Activated naive CD8-positive, alpha-beta T cell (primary cell): ENCODE measurements around the gene GREM1.

Source experiments
- H3K27ac Mint-ChIP-seq: one replicate; pipeline ENCODE4 v1.8.0; 2021; ENCODE audit warnings: mixed read lengths
- H3K27me3 Mint-ChIP-seq: one replicate; pipeline ENCODE4 v1.8.0; 2021; ENCODE audit warnings: mixed read lengths
- H3K36me3 Mint-ChIP-seq: one replicate; pipeline ENCODE4 v1.8.0; 2021; ENCODE audit warnings: mixed read lengths
- H3K4me1 Mint-ChIP-seq: one replicate; pipeline ENCODE4 v1.8.0; 2021; ENCODE audit warnings: low read depth, mixed read lengths
- H3K4me3 Mint-ChIP-seq: one replicate; pipeline ENCODE4 v1.8.0; 2021; ENCODE audit warnings: mild to moderate bottlenecking, mixed read lengths
- H3K9me3 Mint-ChIP-seq: one replicate; pipeline ENCODE4 v1.8.0; 2021; ENCODE audit warnings: low read depth, mixed read lengths

The GREM1 gene

DNA sequence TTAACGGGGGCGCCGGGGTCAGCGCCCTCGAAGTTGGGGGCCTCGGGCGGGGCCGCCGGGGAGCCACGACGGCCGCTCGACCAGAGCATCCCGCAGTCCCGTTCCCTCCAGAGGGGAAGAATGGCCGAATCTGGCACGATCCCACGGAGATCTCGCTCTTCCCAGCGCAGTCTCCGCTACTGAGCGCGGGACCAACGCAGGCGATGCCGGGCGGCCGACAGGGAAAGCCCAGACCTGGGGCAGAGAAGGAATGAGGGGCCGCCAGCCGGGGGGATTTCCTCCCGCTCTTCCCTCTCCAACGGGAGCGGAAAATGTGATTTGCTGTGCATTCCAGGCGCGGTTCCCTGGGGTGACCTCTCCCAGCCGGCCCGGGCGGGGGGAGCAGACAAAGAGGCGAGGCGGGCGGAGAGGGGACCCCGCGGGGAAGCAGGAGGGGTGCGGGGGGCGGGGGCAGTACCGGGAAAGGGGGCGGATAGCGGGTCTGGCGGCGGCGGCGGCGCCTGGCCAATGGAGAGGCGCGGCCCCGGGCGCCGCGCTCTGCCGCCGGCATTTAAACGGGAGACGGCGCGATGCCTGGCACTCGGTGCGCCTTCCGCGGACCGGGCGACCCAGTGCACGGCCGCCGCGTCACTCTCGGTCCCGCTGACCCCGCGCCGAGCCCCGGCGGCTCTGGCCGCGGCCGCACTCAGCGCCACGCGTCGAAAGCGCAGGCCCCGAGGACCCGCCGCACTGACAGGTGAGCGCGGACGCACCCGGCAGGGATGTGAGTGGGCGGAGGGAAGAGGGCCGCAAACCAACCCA is at the start of gene GREM1:
TSS of gene GREM1 (plus strand) at position 579 of the 801 bp plus-strand sequence. CDS start 12,687 bp downstream, outside the sequence.
- peaks cover 43% of the 10 kb centered on the region for H3K27me3 Mint-ChIP-seq
- H3K4me3 Mint-ChIP-seq: peak within 1 kb of the TSS; percentile 44
- peaks cover 18% of the 10 kb centered on the region for H3K4me1 Mint-ChIP-seq
- no peaks in the 10 kb centered on the region for H3K9me3 Mint-ChIP-seq
- no peak within 1 kb of the TSS for H3K27ac Mint-ChIP-seq
- H3K36me3 Mint-ChIP-seq: no peaks in the 10 kb centered on the region

DNA sequence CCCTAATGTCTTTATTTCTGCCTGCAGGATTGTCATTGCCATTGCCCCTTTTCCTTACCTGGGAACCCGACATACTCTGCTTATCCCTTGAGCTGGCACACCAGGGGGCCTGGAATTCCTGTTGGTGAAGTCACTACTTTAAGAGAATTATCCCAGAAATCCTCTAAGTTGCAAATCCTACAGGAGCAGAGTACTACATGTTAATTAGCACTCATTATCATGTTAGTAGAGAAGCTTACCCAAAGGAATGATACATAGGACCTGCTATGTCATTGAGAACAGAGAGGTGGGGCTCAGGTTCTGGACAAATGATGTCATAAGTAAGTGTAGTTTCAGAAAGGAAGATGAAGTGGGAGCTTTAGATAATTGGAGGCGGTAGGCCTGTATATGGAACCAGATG is 48.9 kb upstream of the GREM1 start:
- Mint-ChIP-seq H3K27me3 (no peaks in the 10 kb centered on the region), H3K27ac (no peak overlapping the region), H3K4me3 (no peak overlapping the region), H3K36me3 (no peaks in the 10 kb centered on the region), H3K4me1 (no peaks in the 10 kb centered on the region), H3K9me3 (no peaks in the 10 kb centered on the region)

DNA sequence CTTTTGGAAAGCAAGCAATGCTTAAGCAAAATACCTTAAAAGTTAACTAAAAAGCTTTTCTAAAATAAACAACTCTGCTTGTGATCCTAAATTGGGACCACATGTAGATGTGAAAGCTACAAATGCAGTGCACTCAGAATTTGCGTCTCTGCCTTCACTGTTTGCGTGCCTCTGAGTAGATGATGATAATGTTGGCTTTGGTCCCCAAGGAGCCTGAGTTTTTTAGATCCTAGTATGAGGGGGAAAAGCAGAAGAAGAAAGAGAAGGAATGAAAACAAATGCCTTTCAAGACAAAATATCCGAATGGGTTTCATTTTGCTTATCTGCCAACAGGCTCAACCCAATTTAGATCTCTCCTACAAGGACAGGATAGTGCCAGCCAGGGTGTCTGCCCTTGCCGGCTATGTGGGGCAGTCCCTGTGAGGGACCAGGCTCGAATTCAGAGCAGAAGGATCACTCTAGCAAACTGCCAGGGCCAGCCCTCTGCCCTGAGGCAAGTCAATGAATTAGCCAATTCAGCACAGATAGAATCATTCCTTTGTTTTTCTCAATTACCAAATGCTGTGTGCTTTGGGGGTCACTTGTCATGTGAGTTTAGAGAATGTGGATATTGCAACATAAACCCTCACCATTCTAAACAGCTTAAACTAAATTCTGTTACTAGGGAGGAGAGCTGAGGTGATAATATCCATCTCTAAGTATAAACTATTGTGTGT is 47.8 kb upstream of the GREM1 start:
- Mint-ChIP-seq H3K9me3 (no peaks in the 10 kb centered on the region), H3K4me1 (no peaks in the 10 kb centered on the region), H3K27me3 (no peaks in the 10 kb centered on the region), H3K27ac (no peak overlapping the region), H3K36me3 (no peaks in the 10 kb centered on the region), H3K4me3 (no peak overlapping the region)

DNA sequence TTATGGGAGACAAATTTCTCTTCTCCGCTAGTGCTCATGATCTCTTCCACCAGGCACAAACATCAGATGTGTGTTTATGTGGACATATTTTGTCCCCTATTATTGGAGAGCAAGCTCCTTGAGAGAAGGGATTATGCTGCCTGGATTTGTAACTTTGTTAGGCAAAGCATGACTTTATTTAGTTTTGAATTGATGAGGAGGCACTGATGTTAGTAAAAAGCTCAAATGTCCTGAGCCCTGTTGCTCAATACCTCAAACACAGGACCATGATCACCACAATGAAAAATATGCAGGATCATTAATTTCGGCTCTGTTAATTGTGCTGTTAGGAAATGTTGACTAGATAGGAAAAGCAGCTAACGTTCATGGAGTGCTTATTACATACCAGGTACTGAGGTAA is 47.2 kb upstream of the GREM1 start:
- Mint-ChIP-seq H3K4me3 (no peak overlapping the region), H3K36me3 (no peaks in the 10 kb centered on the region), H3K9me3 (no peaks in the 10 kb centered on the region), H3K4me1 (no peaks in the 10 kb centered on the region), H3K27me3 (no peaks in the 10 kb centered on the region), H3K27ac (no peak overlapping the region)

DNA sequence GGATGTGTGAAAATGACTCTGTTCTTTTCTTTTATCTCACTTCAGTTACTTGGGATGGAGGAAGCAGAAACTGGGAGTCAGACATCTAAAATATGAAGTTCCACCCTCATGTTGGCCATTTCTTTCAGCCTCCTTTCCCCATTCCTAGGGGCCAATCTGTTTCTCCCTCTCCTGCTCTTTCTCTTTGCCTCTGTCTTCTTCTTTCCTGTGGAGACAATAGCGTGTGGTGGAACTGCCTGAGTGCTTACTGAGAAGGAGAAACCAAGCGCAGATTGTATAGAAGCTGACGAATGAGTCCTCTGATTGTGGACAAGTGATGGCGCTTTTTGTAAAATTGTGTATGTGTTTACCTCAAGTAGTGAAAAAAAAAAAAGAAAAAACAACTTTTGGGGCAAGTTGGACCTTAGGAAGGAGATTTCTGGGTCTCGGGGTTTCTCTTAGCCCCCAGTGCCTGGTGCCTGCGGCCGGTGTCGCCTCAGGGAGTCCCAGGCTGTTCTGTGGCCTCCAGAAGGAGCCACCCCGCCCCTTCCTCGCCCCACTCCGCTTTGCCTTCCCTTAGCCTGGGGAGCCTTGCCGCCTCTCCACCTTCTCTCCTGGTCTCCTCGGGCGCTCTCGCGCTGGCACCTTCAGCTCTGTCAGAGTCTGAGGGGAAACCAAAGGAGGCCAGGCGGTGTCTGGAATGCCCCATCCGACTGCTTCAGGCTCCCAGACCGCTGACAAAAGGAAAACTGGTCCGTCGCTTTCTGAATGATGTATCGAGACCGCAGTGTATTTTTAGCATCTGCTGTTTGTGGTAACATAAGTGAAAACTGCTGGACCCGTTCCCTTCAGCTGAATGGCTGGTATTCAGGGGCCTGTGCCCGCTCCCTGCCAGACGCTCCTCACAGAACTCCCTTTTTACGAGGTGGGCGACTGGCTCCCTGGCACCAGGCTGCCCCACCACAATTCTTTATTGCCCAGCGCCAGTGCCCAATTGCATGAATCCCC is 46.2 kb upstream of the GREM1 start:
- H3K4me3 Mint-ChIP-seq: no peak overlapping the region
- no peaks in the 10 kb centered on the region for H3K4me1 Mint-ChIP-seq
- H3K27ac Mint-ChIP-seq: no peak overlapping the region
- no peaks in the 10 kb centered on the region for H3K36me3 Mint-ChIP-seq
- no peaks in the 10 kb centered on the region for H3K27me3 Mint-ChIP-seq
- no peaks in the 10 kb centered on the region for H3K9me3 Mint-ChIP-seq

DNA sequence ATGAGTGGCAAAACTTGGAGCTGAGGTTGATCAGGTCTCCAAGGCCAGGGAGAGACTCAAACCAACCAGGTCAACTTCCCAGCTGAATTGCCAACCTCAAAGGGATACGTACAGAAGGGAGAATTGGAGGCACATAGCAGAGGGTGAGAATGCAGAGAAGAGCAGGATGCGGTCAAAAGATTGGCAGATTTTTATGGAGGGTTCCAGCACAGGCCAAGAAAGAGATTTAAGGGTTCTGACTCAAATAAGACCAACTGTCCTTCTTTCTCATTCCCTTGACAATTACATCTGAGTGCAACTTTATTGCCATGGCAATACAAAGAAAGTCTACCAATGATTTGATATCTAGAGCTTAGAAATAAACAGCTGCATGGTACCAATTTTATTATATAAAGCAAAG is 43.1 kb upstream of the GREM1 start:
- Mint-ChIP-seq H3K27me3 (no peaks in the 10 kb centered on the region), H3K4me3 (no peak overlapping the region), H3K27ac (no peak overlapping the region), H3K36me3 (no peaks in the 10 kb centered on the region), H3K9me3 (no peaks in the 10 kb centered on the region), H3K4me1 (no peaks in the 10 kb centered on the region)

DNA sequence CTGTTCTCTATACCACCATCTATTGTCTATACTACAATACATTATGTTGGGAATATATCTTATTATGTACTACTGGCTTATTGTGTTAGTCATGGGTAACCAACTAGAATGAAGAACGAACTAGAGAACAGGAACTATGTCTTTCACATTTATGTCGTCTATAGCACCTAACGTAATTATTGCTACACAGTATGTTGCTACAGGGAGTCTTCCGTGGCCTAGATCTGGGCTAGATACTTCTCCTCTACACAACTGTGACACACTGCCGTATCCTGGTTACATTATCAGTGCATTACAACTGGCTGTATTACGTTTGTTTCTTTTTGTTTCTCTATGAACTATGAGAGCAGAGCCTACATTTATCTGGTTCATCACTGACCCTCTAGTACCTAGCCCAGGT is 42.3 kb upstream of the GREM1 start:
- no peaks in the 10 kb centered on the region for H3K27me3 Mint-ChIP-seq
- no peaks in the 10 kb centered on the region for H3K9me3 Mint-ChIP-seq
- no peaks in the 10 kb centered on the region for H3K36me3 Mint-ChIP-seq
- H3K4me1 Mint-ChIP-seq: no peaks in the 10 kb centered on the region
- H3K4me3 Mint-ChIP-seq: no peak overlapping the region
- no peak overlapping the region for H3K27ac Mint-ChIP-seq

DNA sequence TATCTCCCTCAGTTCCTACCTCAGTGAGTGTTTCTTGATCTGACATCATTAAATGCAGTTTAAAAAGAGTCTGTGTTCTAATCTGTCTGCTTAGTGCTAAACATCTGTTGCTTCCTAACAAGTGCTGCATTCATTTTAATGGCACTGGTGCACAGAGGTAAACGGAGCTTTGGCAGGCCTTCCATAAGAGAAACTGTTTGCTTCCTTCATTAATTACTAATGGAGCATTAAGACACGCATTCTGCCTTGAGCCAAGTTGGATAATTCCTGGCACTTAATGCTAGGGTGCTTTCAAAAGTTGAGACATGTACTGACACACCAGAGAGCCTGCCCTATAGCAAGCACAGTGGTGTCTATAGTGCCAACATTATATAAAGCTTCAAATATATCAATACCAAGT is 41.6 kb upstream of the GREM1 start:
- Mint-ChIP-seq H3K27me3 (no peaks in the 10 kb centered on the region), H3K36me3 (no peaks in the 10 kb centered on the region), H3K4me1 (no peaks in the 10 kb centered on the region), H3K9me3 (no peaks in the 10 kb centered on the region), H3K4me3 (no peak overlapping the region), H3K27ac (no peak overlapping the region)

DNA sequence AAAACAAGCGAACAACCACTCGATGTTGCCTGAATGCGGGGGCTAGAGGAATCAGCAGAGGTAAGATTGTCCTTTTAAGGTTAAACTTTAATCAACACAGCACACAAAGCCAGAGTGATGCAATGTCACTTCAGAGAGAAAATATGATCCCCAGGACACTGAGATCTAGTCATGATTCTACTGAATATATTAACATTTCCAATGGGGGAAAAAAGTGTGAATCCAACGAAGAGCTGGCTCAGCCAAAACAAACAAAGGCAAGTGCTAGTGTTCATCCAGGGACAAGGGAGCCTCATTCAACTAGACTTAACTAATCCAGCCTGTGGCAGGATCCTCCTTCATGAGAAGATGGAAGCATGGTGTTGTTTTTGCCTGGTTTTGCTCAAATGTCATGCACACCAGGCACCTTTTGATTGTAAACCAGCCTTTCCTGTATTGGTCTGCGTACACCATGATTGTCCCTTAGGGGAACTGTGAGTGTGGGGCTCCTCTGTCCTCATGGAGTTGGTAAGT is 40.5 kb upstream of the GREM1 start:
- H3K9me3 Mint-ChIP-seq: no peaks in the 10 kb centered on the region
- H3K4me1 Mint-ChIP-seq: no peaks in the 10 kb centered on the region
- no peak overlapping the region for H3K4me3 Mint-ChIP-seq
- H3K36me3 Mint-ChIP-seq: no peaks in the 10 kb centered on the region
- no peaks in the 10 kb centered on the region for H3K27me3 Mint-ChIP-seq
- H3K27ac Mint-ChIP-seq: no peak overlapping the region

DNA sequence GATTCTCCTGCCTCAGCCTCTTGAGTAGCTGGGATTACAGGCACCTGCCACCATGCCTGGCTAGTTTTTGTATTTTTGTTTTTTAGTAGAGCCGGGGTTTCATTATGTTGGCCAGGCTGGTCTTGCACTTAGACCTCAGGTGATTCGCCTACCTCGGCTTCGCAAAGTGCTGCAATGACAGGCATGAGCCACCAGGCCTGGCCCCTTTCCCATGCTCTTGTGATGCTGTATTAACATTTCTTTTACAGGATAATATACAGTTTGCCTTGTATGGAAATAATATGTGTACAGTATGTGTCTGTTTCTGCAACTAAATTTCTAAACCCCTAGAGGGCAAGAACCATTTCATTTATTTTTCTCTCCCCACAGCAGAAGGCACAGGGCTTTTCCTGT is 38.5 kb upstream of the GREM1 start:
- Mint-ChIP-seq H3K9me3 (no peaks in the 10 kb centered on the region), H3K27ac (no peak overlapping the region), H3K27me3 (no peaks in the 10 kb centered on the region), H3K36me3 (no peaks in the 10 kb centered on the region), H3K4me1 (no peaks in the 10 kb centered on the region), H3K4me3 (no peak overlapping the region)

DNA sequence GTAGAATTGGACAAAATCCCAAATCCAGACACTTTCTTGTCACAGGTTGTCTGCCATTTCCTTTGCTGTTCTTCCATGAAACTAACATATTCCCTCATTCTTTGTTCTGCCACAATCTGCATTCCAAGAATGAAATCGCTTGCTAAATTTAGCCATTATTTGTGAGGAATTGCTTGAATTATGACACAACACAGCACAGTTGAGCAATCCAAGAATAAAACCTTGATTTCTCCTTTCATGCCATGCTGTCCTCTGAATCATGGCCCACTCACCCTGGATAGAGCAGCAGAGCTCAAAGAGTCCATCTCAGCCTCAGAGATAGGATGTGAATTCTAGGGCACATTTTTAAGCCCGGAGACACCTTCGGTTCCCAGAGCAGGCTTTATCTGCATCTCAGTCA is 35.2 kb upstream of the GREM1 start:
- H3K4me3 Mint-ChIP-seq: no peak overlapping the region
- H3K4me1 Mint-ChIP-seq: no peaks in the 10 kb centered on the region
- no peaks in the 10 kb centered on the region for H3K36me3 Mint-ChIP-seq
- no peaks in the 10 kb centered on the region for H3K9me3 Mint-ChIP-seq
- H3K27me3 Mint-ChIP-seq: no peaks in the 10 kb centered on the region
- no peak overlapping the region for H3K27ac Mint-ChIP-seq

DNA sequence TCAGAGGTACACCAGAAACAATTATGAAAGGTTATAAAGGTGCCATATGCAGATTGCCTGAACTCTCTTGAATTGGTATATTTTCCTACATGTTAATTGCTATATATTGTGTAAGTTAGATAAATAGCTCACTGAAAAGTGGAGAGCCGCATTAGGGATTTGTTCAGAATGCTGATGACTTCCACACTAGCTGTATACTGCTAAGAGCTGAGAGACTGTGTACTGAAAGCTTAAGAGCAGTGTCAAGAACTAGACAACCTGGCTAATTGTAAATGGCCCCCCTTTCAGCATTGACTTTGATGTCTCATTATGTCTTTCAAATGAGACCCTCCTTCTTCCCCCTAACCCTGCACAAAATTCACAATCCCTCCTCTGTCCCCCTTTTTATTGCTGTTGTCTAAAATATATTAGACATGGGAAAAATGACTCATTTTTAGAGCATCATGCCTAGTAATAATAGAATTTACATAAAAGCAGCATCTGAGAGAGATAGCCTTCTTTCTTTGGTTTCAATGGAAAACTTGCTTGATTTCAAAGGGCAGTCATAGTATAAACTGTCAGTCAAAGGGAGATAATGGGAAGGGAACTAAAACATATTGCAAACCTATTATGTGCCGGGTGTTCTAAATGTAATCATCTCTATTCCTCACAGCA is 34.7 kb upstream of the GREM1 start:
- Mint-ChIP-seq H3K9me3 (no peaks in the 10 kb centered on the region), H3K36me3 (no peaks in the 10 kb centered on the region)

DNA sequence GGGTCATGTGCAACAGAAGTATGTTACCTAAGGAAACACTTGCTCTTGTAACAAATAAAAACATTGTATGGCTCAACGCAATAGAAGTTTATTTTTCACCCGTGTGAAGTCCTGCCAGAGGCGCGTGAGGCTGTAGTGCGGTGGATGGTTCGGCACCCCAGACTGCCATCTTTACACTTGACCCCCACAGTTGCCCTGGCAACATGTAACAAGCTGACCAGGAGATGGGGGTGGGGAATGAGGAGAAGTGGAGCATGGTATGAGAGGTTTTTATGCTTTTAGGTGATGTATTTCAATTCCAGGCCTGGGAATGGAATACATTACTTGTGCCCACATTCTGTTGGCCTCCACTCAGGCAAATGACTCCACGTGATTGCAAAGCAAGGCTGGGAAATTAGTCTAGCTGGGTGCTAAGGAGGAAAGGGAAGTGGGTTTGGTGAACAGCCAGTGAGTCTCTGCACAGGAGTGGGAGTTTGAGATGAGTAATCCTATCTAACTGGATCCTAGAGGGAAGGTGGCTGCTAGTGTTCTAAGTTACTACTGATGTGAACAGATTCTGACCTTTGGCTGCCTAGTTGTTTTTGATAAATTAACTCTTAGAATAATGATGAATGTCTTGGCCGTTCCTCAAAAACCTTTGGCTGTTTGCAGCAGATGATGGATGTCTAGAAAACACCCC is 33.8 kb upstream of the GREM1 start:
- H3K27ac Mint-ChIP-seq: no peak overlapping the region
- H3K36me3 Mint-ChIP-seq: no peaks in the 10 kb centered on the region
- H3K9me3 Mint-ChIP-seq: no peaks in the 10 kb centered on the region
- H3K27me3 Mint-ChIP-seq: no peaks in the 10 kb centered on the region
- H3K4me3 Mint-ChIP-seq: no peak overlapping the region
- H3K4me1 Mint-ChIP-seq: no peaks in the 10 kb centered on the region

More for the DNA sequence above, 34.7 kb upstream of the GREM1 start:
- no peak overlapping the region for H3K27ac Mint-ChIP-seq
- H3K4me3 Mint-ChIP-seq: no peak overlapping the region
- no peaks in the 10 kb centered on the region for H3K4me1 Mint-ChIP-seq
- H3K27me3 Mint-ChIP-seq: no peaks in the 10 kb centered on the region

DNA sequence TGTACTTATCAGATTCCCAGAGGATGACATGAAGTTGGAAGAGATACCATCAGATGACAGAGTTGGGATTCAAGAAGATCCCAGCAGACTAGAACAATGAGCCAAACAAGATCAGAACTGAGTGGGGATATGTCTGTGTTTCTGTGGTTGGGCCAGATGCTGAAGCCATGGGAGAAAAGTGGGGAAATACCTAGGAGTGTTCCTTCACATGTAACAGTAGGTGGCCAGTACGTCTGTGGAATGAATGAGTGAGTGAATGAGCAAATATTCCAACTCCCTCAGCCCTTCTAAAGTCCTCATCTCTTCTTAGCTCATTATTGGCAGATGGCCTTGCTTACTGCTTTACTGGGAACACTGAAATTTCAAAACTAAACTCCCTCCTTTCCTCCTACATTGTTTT is 32.2 kb upstream of the GREM1 start:
- Mint-ChIP-seq H3K36me3 (no peaks in the 10 kb centered on the region), H3K9me3 (no peaks in the 10 kb centered on the region), H3K27ac (no peak overlapping the region), H3K4me1 (no peaks in the 10 kb centered on the region), H3K27me3 (no peaks in the 10 kb centered on the region), H3K4me3 (no peak overlapping the region)
